DMS114 treated with DMSO at 0.1 percent for 48 hours (cell line): ENCODE results near the gene EFEMP2.

ENCODE experiments used
- DNase-seq: peaks from one replicate; lab custom pipeline; 2025; ENCODE audit not compliant: unreplicated experiment; lab: John Stamatoyannopoulos, UW

EFEMP2 gene

GRCh38 chr11:65826984-65827735, 45.4 kb downstream of the EFEMP2 start:
- no peak for DNase-seq

- DNase-seq: no peak
These were observed 49.6 kb downstream of the EFEMP2 start for GRCh38 chr11:65822776-65823528.

DNA sequence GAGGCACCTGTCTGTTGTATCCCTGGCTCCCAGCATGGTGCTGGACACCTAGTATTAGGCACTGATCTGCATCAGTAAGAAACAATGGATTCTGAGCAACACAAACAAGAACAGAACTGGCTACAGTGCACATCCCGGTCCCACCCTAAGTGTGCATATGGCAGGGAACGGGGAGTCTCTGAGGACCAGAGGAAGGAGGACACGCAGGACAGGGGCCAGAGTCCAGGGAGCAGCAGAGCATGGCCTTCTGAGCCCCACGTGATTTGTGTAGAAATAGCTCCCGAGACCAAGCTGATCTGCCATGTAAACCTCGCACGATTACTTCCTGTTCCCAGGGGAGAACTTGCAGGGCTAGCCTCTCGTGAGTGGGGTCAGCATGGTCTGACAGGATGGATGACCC, 51.5 kb downstream of the EFEMP2 start:
- DNase-seq: no peak

GRCh38 chr11:65817835-65818680, 54.5 kb downstream of the EFEMP2 start:
- DNase-seq: peak; percentile 76

DNA sequence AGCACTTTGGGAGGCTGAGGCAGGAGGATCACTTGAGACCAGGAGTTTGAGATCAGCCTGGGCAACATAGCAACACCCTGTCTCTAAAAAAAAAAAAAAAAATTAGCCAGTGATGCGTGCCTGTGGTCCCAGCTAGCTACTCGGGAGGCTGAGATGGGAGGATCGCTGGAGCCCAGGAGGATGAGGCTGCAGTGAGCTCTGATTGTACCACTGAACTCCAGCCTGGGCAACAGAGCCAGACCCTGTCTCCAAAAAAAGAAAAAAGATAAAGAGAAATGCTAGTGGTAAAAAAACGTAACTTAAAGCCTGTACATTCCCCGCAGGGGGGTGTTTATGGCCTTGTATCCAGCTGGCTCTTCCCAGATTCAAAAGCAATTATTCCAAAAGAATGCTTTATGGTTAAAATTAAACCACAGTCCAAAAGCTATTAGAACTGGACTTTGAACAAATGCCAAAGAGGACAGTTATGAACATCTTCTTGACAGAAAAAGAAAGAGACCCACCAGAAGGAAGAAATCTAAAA, 55.2 kb downstream of the EFEMP2 start:
- DNase-seq: no peak

DNA sequence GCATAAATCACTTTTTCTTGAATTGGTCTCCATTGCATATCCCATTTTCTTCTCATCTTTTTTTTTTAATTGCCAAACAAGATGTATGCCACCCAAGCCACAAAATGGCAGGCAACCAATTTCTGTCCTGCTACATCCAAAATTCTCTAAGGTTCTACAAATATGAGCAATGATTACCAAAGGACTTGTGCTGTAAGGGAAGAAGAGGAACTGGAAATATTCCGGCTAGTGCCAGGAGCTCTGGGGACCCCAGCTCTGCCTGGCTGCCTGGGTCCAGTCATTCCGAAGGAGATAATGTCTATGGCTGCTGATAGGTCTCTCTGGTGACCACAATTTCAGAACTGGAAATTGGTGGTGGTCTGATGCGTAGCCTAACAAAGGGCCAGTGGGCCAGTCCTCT, 55.9 kb downstream of the EFEMP2 start:
- DNase-seq: no peak
